ENCODE measurements around the gene KLHL33. TPM values are rescaled to one million over a fixed set of nuclear protein-coding genes. Genes with fewer than 3 reads are reported as not detected.

KLHL33 gene
- total RNA-seq, 1 experiment from 2014 or later: not detected

DNA sequence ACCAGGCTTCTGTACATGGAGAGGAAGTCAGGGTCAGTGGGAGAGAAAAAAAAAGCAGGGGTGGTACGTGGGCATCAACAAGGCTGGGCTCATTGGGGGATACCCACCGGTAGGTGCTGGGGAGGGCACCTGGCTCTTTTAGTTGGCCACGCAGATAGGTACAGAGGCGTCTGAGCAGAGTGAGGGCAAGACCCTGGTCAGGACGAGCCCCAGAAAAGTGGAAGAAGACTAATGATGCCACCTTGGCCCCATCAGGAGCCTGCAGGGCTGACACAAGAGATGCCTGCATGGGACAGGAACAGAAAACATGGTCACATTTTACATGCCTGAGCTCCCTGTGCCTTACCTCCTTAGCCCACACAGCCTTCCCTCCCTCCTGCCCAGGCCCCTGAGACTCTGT lies 52.3 kb downstream of the KLHL33 start:
- Histone ChIP-seq H3K4me1 (ENCODE audit: control insufficient read depth, insufficient read depth, low read length) (no peaks in the 10 kb centered on the region), H3K27ac (ENCODE audit: low read length) (no peak overlapping the region), H3K36me3 (ENCODE audit: control insufficient read depth, insufficient read depth, low read length) (peaks cover 4% of the 10 kb centered on the region; the same call in 1 of the 2 replicates), H3K27me3 (ENCODE audit: control insufficient read depth, insufficient read depth, low read length) (no peaks in the 10 kb centered on the region), H3K4me3 (ENCODE audit: low read depth in 2 of 2, low read length in 2 of 2) (no peak overlapping the region), H3K9me3 (ENCODE audit: control insufficient read depth, insufficient read depth, low read depth, low read length) (no peaks in the 10 kb centered on the region)
- in situ Hi-C loops (cut with HindIII; ENCODE audit: low pct_unique_long_range_greater_than_20kb, low sequenced_read_pairs): no loop called here
- no peak for TF ChIP-seq SIN3A (IDR thresholded peaks at IDR 0.05; ENCODE audit: borderline replicate concordance, insufficient read depth, low read depth, low read length)
- TF ChIP-seq, protein P1, sequence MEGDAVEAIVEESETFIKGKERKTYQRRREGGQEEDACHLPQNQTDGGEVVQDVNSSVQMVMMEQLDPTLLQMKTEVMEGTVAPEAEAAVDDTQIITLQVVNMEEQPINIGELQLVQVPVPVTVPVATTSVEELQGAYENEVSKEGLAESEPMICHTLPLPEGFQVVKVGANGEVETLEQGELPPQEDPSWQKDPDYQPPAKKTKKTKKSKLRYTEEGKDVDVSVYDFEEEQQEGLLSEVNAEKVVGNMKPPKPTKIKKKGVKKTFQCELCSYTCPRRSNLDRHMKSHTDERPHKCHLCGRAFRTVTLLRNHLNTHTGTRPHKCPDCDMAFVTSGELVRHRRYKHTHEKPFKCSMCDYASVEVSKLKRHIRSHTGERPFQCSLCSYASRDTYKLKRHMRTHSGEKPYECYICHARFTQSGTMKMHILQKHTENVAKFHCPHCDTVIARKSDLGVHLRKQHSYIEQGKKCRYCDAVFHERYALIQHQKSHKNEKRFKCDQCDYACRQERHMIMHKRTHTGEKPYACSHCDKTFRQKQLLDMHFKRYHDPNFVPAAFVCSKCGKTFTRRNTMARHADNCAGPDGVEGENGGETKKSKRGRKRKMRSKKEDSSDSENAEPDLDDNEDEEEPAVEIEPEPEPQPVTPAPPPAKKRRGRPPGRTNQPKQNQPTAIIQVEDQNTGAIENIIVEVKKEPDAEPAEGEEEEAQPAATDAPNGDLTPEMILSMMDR (IDR thresholded peaks at IDR 0.05): no peak
- no peak for TF ChIP-seq TCF7L2 (IDR thresholded peaks at IDR 0.05; ENCODE audit: low read depth, low read length)
- no peak for TF ChIP-seq POLR2AphosphoS5 (IDR thresholded peaks at IDR 0.05; ENCODE audit: low read depth, low read length)
- TF ChIP-seq, protein P2, sequence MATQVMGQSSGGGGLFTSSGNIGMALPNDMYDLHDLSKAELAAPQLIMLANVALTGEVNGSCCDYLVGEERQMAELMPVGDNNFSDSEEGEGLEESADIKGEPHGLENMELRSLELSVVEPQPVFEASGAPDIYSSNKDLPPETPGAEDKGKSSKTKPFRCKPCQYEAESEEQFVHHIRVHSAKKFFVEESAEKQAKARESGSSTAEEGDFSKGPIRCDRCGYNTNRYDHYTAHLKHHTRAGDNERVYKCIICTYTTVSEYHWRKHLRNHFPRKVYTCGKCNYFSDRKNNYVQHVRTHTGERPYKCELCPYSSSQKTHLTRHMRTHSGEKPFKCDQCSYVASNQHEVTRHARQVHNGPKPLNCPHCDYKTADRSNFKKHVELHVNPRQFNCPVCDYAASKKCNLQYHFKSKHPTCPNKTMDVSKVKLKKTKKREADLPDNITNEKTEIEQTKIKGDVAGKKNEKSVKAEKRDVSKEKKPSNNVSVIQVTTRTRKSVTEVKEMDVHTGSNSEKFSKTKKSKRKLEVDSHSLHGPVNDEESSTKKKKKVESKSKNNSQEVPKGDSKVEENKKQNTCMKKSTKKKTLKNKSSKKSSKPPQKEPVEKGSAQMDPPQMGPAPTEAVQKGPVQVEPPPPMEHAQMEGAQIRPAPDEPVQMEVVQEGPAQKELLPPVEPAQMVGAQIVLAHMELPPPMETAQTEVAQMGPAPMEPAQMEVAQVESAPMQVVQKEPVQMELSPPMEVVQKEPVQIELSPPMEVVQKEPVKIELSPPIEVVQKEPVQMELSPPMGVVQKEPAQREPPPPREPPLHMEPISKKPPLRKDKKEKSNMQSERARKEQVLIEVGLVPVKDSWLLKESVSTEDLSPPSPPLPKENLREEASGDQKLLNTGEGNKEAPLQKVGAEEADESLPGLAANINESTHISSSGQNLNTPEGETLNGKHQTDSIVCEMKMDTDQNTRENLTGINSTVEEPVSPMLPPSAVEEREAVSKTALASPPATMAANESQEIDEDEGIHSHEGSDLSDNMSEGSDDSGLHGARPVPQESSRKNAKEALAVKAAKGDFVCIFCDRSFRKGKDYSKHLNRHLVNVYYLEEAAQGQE (IDR thresholded peaks at IDR 0.05; ENCODE audit: insufficient read depth in 1 of 2, low read depth in 2 of 2, low read length in 1 of 2): no peak
- CTCF ChIA-PET: no interaction called here
- no TSS peak for BruUV-seq (replicated peaks)
- ATAC-seq: no peak
- POLR2A ChIA-PET: no interaction called here
- DNase-seq (ENCODE audit: low read depth, low spot score): no peak
- intact Hi-C loops (cut with micrococcal nuclease; ENCODE audit: unreplicated experiment): no loop called here

DNA sequence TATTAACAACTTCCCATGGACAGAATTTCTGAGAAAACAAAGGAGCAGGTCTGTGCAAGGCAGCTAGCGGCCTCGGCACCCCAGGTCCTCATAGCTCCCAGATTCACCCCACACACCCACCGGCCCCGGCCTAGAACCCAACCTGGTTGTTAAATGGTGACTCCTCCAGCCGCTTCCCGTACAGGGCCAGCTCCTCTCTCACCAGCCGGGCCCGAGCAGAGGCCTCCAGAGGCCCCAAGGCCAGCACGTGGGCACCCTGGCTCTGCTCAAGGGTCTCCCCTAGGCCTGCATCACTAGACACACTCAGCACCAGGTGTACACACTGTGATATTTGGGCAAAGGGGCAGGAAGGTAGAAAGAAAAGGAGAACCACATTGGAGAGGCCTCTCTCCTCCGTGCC lies 52.9 kb downstream of the KLHL33 start:
- ChIA-PET POLR2A (no interaction called here), CTCF (no interaction called here)
- DNase-seq (ENCODE audit: low read depth, low spot score) (no peak), ATAC-seq (no peak)
- no TSS peak for BruUV-seq (replicated peaks)
- in situ Hi-C loops (cut with HindIII; ENCODE audit: low pct_unique_long_range_greater_than_20kb, low sequenced_read_pairs) (no loop called here), intact Hi-C loops (cut with micrococcal nuclease; ENCODE audit: unreplicated experiment) (no loop called here)
- Histone ChIP-seq H3K36me3 (ENCODE audit: control insufficient read depth, insufficient read depth, low read length) (peaks cover 4% of the 10 kb centered on the region), H3K9me3 (ENCODE audit: control insufficient read depth, insufficient read depth, low read depth, low read length) (no peaks in the 10 kb centered on the region), H3K4me1 (ENCODE audit: control insufficient read depth, insufficient read depth, low read length) (no peaks in the 10 kb centered on the region), H3K27me3 (ENCODE audit: control insufficient read depth, insufficient read depth, low read length) (no peaks in the 10 kb centered on the region), H3K27ac (ENCODE audit: low read length) (no peak overlapping the region), H3K4me3 (ENCODE audit: low read depth in 2 of 2, low read length in 2 of 2) (no peak overlapping the region)
- TF ChIP-seq SIN3A (IDR thresholded peaks at IDR 0.05; ENCODE audit: borderline replicate concordance, insufficient read depth, low read depth, low read length): no peak
- TF ChIP-seq, protein P1 (IDR thresholded peaks at IDR 0.05): no peak

DNA sequence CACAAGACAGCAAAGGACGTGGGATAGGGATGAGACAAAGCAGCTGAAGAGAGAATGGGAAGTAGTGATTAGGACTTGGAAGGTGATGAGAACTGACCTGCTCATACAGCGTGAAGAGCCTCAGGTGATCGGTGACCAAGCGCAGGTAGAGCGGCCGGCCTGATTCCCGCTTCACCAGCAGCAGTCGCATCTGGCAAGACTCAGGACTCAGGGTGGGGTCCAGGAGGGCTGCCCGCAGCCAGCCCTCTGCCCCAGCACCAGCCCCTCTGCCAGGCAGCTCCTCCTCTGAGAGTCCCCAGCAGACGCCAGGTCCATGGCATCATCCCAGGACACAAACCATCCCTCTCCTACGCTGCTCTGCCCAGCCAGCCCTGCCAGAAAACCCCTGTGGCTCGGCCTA lies 53.4 kb downstream of the KLHL33 start:
- H3K4me3 ChIP-seq (ENCODE audit: low read depth in 2 of 2, low read length in 2 of 2): no peak overlapping the region
- H3K27me3 ChIP-seq (ENCODE audit: control insufficient read depth, insufficient read depth, low read length): no peaks in the 10 kb centered on the region
- H3K36me3 ChIP-seq (ENCODE audit: control insufficient read depth, insufficient read depth, low read length): peaks cover 4% of the 10 kb centered on the region
- TF ChIP-seq, protein P2 (IDR thresholded peaks at IDR 0.05; ENCODE audit: insufficient read depth in 1 of 2, low read depth in 2 of 2, low read length in 1 of 2): no peak
- TF ChIP-seq POLR2AphosphoS5 (IDR thresholded peaks at IDR 0.05; ENCODE audit: low read depth, low read length): no peak
- TF ChIP-seq TCF7L2 (IDR thresholded peaks at IDR 0.05; ENCODE audit: low read depth, low read length): no peak
- TF ChIP-seq, protein P1 (IDR thresholded peaks at IDR 0.05): no peak
- TF ChIP-seq SIN3A (IDR thresholded peaks at IDR 0.05; ENCODE audit: borderline replicate concordance, insufficient read depth, low read depth, low read length): no peak
- ChIA-PET CTCF (no interaction called here), POLR2A (no interaction called here)
- no TSS peak for BruUV-seq (replicated peaks)
- DNase-seq (ENCODE audit: low read depth, low spot score): no peak
- H3K9me3 ChIP-seq (ENCODE audit: control insufficient read depth, insufficient read depth, low read depth, low read length): no peaks in the 10 kb centered on the region
- intact Hi-C loops (cut with micrococcal nuclease; ENCODE audit: unreplicated experiment) (no loop called here), in situ Hi-C loops (cut with HindIII; ENCODE audit: low pct_unique_long_range_greater_than_20kb, low sequenced_read_pairs) (no loop called here)
- no peaks in the 10 kb centered on the region for H3K4me1 ChIP-seq (ENCODE audit: control insufficient read depth, insufficient read depth, low read length)
- ATAC-seq: no peak
- H3K27ac ChIP-seq (ENCODE audit: low read length): no peak overlapping the region

All from Panc1 (cell line).